GM12892 (cell line): ENCODE data around the gene SHOX.

Experiments used
- DNase-seq: peaks from one replicate; pipeline ENCODE4 v3.0.0; 2011; ENCODE audit not compliant: insufficient read length
- FAIRE-seq: peaks from 2 replicates; lab custom pipeline; 2011; peaks lifted over from hg19 to GRCh38; lab: Jason Lieb, UNC
- POLR2A ChIP-seq: IDR thresholded peaks from 2 replicates; pipeline ENCODE4 v1.6.1; 2011; ENCODE audit warnings: low read depth, low read length, control low read depth
- POLR2AphosphoS5 ChIP-seq: IDR thresholded peaks from 2 replicates; pipeline ENCODE4 v1.6.1; 2011; ENCODE audit warnings: low read depth, low read length, control low read depth
- TAF1 ChIP-seq: IDR thresholded peaks from 2 replicates; pipeline ENCODE4 v1.6.1; 2011; ENCODE audit warnings: low read depth, mild to moderate bottlenecking, control low read depth, low read length, borderline replicate concordance

The SHOX gene

GRCh38 chrX:635428-636090 lies 5.0 kb downstream of the SHOX start:
- no peak for FAIRE-seq
- TF ChIP-seq POLR2A: no peak
- TF ChIP-seq POLR2AphosphoS5: no peak
- no peak for TF ChIP-seq TAF1
- no peak for DNase-seq

GRCh38 chrX:636981-637659 lies 6.5 kb downstream of the SHOX start:
- no peak for TF ChIP-seq TAF1
- no peak for TF ChIP-seq POLR2AphosphoS5
- TF ChIP-seq POLR2A: no peak
- FAIRE-seq (no peak), DNase-seq (no peak)

GRCh38 chrX:637660-638481 lies 7.3 kb downstream of the SHOX start:
- TF ChIP-seq POLR2A (no peak), POLR2AphosphoS5 (no peak), TAF1 (no peak)
- DNase-seq (no peak), FAIRE-seq (no peak)

- TF ChIP-seq POLR2A (no peak), TAF1 (no peak), POLR2AphosphoS5 (no peak)
- no peak for DNase-seq
- FAIRE-seq: no peak
These were observed 8.0 kb downstream of the SHOX start for GRCh38 chrX:638482-639131.

GRCh38 chrX:639151-639550 lies 8.6 kb downstream of the SHOX start:
- TF ChIP-seq POLR2A: no peak
- no peak for TF ChIP-seq POLR2AphosphoS5
- no peak for TF ChIP-seq TAF1
- FAIRE-seq: no peak
- DNase-seq: no peak

GRCh38 chrX:640641-641040 lies 10.1 kb downstream of the SHOX start:
- DNase-seq: no peak
- no peak for FAIRE-seq
- TF ChIP-seq TAF1: no peak
- TF ChIP-seq POLR2AphosphoS5: no peak
- no peak for TF ChIP-seq POLR2A

GRCh38 chrX:641671-642435 lies 11.3 kb downstream of the SHOX start:
- TF ChIP-seq TAF1 (no peak), POLR2A (no peak), POLR2AphosphoS5 (no peak)
- no peak for FAIRE-seq
- DNase-seq: no peak

GRCh38 chrX:642436-643240 lies 12.0 kb downstream of the SHOX start:
- TF ChIP-seq POLR2AphosphoS5 (no peak), TAF1 (no peak), POLR2A (no peak)
- no peak for DNase-seq
- no peak for FAIRE-seq

GRCh38 chrX:643241-643595 lies 12.6 kb downstream of the SHOX start:
- DNase-seq: no peak
- FAIRE-seq: no peak
- TF ChIP-seq POLR2A: no peak
- no peak for TF ChIP-seq TAF1
- TF ChIP-seq POLR2AphosphoS5: no peak

GRCh38 chrX:643911-644303 lies 13.3 kb downstream of the SHOX start:
- no peak for FAIRE-seq
- no peak for DNase-seq
- TF ChIP-seq POLR2A (no peak), POLR2AphosphoS5 (no peak), TAF1 (no peak)
